Sigmoid colon (tissue), 4 donors: ENCODE measurements around the gene SLC18B1.
A peak's percentile ranks its signal among the peaks of the same experiment; 100 is the strongest.

ENCODE experiments used
- EP300 ChIP-seq, 4 donors: sonication (generic); formaldehyde crosslinking; IDR thresholded peaks; one replicate each; pipeline ENCODE4 v1.6.1; 2017; ENCODE audit warnings: antibody characterized with exemption in 4 of 4
- POLR2AphosphoS5 ChIP-seq, 4 donors: sonication (generic); formaldehyde crosslinking; IDR thresholded peaks; one replicate each; pipeline ENCODE4 v1.6.1; 2017; ENCODE audit warnings: antibody characterized with exemption in 4 of 4
- TF ChIP-seq, protein P1 (sequence below), 4 experiments: fragments of 450-650 bp in 3 of 4; fragments of 200-600 bp in 1 of 4; IDR thresholded peaks; one replicate each; pipeline ENCODE4 v1.5.1; 2016 to 2019; ENCODE audit warnings: antibody characterized with exemption in 4 of 4, mild to moderate bottlenecking in 3 of 4, moderate library complexity in 2 of 4

- TF ChIP-seq, protein P1, sequence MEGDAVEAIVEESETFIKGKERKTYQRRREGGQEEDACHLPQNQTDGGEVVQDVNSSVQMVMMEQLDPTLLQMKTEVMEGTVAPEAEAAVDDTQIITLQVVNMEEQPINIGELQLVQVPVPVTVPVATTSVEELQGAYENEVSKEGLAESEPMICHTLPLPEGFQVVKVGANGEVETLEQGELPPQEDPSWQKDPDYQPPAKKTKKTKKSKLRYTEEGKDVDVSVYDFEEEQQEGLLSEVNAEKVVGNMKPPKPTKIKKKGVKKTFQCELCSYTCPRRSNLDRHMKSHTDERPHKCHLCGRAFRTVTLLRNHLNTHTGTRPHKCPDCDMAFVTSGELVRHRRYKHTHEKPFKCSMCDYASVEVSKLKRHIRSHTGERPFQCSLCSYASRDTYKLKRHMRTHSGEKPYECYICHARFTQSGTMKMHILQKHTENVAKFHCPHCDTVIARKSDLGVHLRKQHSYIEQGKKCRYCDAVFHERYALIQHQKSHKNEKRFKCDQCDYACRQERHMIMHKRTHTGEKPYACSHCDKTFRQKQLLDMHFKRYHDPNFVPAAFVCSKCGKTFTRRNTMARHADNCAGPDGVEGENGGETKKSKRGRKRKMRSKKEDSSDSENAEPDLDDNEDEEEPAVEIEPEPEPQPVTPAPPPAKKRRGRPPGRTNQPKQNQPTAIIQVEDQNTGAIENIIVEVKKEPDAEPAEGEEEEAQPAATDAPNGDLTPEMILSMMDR (IDR thresholded peaks at IDR 0.05), result no peak
- TF ChIP-seq POLR2AphosphoS5 (IDR thresholded peaks at IDR 0.05), result peak in 1 of 4 donors; percentile 18
- TF ChIP-seq EP300 (IDR thresholded peaks at IDR 0.05), result no peak
Observed at GRCh38 chr6:132742495-132742894, 55.9 kb downstream of the SLC18B1 start.
